Stomach (tissue), 9 donors: ENCODE measurements around the gene IFFO2. TPM values are rescaled to one million over a fixed set of nuclear protein-coding genes. Genes with fewer than 3 reads are reported as not detected.
"Not testable (repeated sequence)": the region's sequence is repeated elsewhere in the genome, so short reads cannot be mapped to it uniquely, and the experiment has no call there.

Source experiments
- DNase-seq, 2 donors: peaks; one replicate each; pipeline versions ENCODE4 v3.0.0 to v3.0.0-alpha.2; 2013 to 2019
- H3K27ac ChIP-seq, 5 donors: fragments of 200-600 bp in 4 of 5; sonication (generic) in 4 of 5; one replicate each; pipeline ENCODE4 v1.5.1; 2013 to 2019; ENCODE audit warnings: mild to moderate bottlenecking in 1 of 5, moderate library complexity in 1 of 5
- H3K27me3 ChIP-seq, 3 donors: fragments of 200-600 bp; sonication (generic); one replicate each; pipeline ENCODE4 v1.5.1; 2017 to 2019; ENCODE audit warnings: mixed run types in 1 of 3
- H3K36me3 ChIP-seq, 4 donors: fragments of 200-600 bp; sonication (generic); 1 replicate in 3 of 4; 2 replicates in 1 of 4; pipeline ENCODE4 v1.5.1; 2016 to 2019
- H3K4me1 ChIP-seq, 4 donors: fragments of 200-600 bp; sonication (generic); one replicate each; pipeline ENCODE4 v1.5.1; 2016 to 2019
- H3K4me3 ChIP-seq, 4 donors: fragments of 200-600 bp; sonication (generic) in 3 of 4; one replicate each; pipeline ENCODE4 v1.5.1; 2016 to 2019; ENCODE audit warnings: mild to moderate bottlenecking in 1 of 4
- H3K9me3 ChIP-seq, 4 donors: fragments of 200-600 bp; sonication (generic); one replicate each; pipeline ENCODE4 v1.5.1; 2016 to 2019
- CTCF ChIP-seq, 7 experiments: fragments of 450-650 bp in 4 of 7; fragments of 200-600 bp in 3 of 7; sonication (generic) in 3 of 7; IDR thresholded peaks; one replicate each; pipeline ENCODE4 v1.5.1; 2016 to 2019; ENCODE audit warnings: antibody characterized with exemption in 7 of 7, control low read depth in 2 of 7, mild to moderate bottlenecking in 1 of 7
- EP300 ChIP-seq: sonication (generic); formaldehyde crosslinking; IDR thresholded peaks from one replicate; pipeline ENCODE4 v1.6.1; 2017; ENCODE audit warnings: antibody characterized with exemption
- POLR2A ChIP-seq, 4 donors: fragments of 450-650 bp; IDR thresholded peaks; one replicate each; pipeline ENCODE4 v1.6.1; 2016; ENCODE audit warnings: antibody characterized with exemption in 4 of 4, control low read depth in 2 of 4, mild to moderate bottlenecking in 1 of 4, moderate library complexity in 1 of 4
- POLR2AphosphoS5 ChIP-seq, 3 donors: sonication (generic); formaldehyde crosslinking; IDR thresholded peaks; one replicate each; pipeline ENCODE4 v1.6.1; 2016; ENCODE audit warnings: antibody characterized with exemption in 3 of 3
- WGBS, 5 donors: extraction: QIAGEN DNeasy Blood & Tissue Kit in 3 of 5; methylation state at CpG; one replicate each; pipeline versions ENCODE4 v1.1.5 to v1.1.7; 2013 to 2018; 5-methylcytosine and 5-hydroxymethylcytosine counted together
- intact Hi-C: fragments of 100-400 bp; cut with DNase I; formaldehyde crosslinking; loops from one replicate; pipeline ENCODE4 v1.15.1; 2023; ENCODE audit warnings: low total_unique reads
- polyA plus RNA-seq, 3 donors: library from polyadenylated mRNA; stranded (reverse); fragments of 200-250 nt; gene quantifications; one replicate each; pipeline ENCODE4 v1.2.3, GENCODE V29; 2013
- total RNA-seq, 5 donors: library from RNA; depleted of rRNA; stranded (reverse); fragments of >200 nt; gene quantifications; one replicate each; pipeline versions ENCODE4 v1.1.0 to v1.2.3, GENCODE V29; 2014 to 2016
- donor health status: healthy with polysubstance abuse.
- donor health status: Bipolar disorder and iron deficiency.
- donor health status: healthy.

Gene IFFO2
- total and polyA plus RNA-seq, 8 donors = 0.58 to 47.8 (median 4.5) TPM

GRCh38 chr1:18893120-18893519, 63.4 kb downstream of the IFFO2 start:
- Histone ChIP-seq H3K27ac (no peak overlapping the region), H3K9me3 (no peaks in the 10 kb centered on the region), H3K27me3 (no peaks in the 10 kb centered on the region), H3K36me3 (peaks cover 0 to 11% (median 3%) of the 10 kb centered on the region in 4 donors), H3K4me3 (no peak overlapping the region), H3K4me1 (peaks cover 0 to 17% (median 7%) of the 10 kb centered on the region in 4 donors)
- intact Hi-C loops = no loop called here
- TF ChIP-seq EP300 (no peak), CTCF (IDR thresholded peaks at IDR 0.05) (no peak), POLR2A (IDR thresholded peaks at IDR 0.05) (no peak), POLR2AphosphoS5 (IDR thresholded peaks at IDR 0.05) (no peak)
- DNase-seq = no peak
- 83 to 94% (median 93%) methylated on average over 7 of the region's 7 CpGs for WGBS, 5 donors

- H3K4me3 ChIP-seq, DNase-seq, H3K9me3 ChIP-seq, H3K27me3 ChIP-seq, intact Hi-C loops, H3K27ac ChIP-seq: not testable (repeated sequence)
- WGBS, 5 donors = 85 to 95% (median 90%) methylated on average over 7 of the region's 7 CpGs
- peaks cover 0 to 17% (median 7%) of the 10 kb centered on the region in 4 donors for H3K4me1 ChIP-seq
- peaks cover 0 to 19% (median 3%) of the 10 kb centered on the region in 4 donors for H3K36me3 ChIP-seq
Measured at GRCh38 chr1:18891858-18892257, 64.6 kb downstream of the IFFO2 start.

- Histone ChIP-seq H3K9me3 (no peaks in the 10 kb centered on the region), H3K27ac (no peak overlapping the region), H3K4me1 (peaks cover 0 to 17% (median 7%) of the 10 kb centered on the region in 4 donors), H3K36me3 (peaks cover 0 to 23% (median 3%) of the 10 kb centered on the region in 4 donors), H3K4me3 (no peak overlapping the region), H3K27me3 (no peaks in the 10 kb centered on the region)
- DNase-seq = no peak
- TF ChIP-seq POLR2AphosphoS5 (IDR thresholded peaks at IDR 0.05) (no peak), EP300 (no peak), CTCF (IDR thresholded peaks at IDR 0.05) (no peak), POLR2A (IDR thresholded peaks at IDR 0.05) (no peak)
- intact Hi-C loops = no loop called here
- WGBS, 5 donors = 87 to 94% (median 92%) methylated on average over 7 of the region's 7 CpGs
Measured at GRCh38 chr1:18891426-18891780, 65.1 kb downstream of the IFFO2 start.

- Histone ChIP-seq H3K4me3 (no peak overlapping the region), H3K27ac (peak overlapping the region in 1 of 5 donors; percentile 42), H3K9me3 (no peaks in the 10 kb centered on the region), H3K4me1 (peaks cover 0 to 17% (median 7%) of the 10 kb centered on the region in 4 donors), H3K27me3 (no peaks in the 10 kb centered on the region), H3K36me3 (peaks cover 0 to 28% (median 4%) of the 10 kb centered on the region in 4 donors)
- peak in 1 of 2 donors; percentile 34 for DNase-seq
- 47 to 55% (median 54%) methylated on average over 6 of the region's 6 CpGs for WGBS, 5 donors
- intact Hi-C loops = no loop called here
- TF ChIP-seq POLR2AphosphoS5 (IDR thresholded peaks at IDR 0.05) = no peak
- TF ChIP-seq POLR2A (IDR thresholded peaks at IDR 0.05) = no peak
- no peak for TF ChIP-seq CTCF (IDR thresholded peaks at IDR 0.05)
- no peak for TF ChIP-seq EP300
Measured at GRCh38 chr1:18890706-18891425, 65.6 kb downstream of the IFFO2 start.

- H3K27ac ChIP-seq = no peak overlapping the region
- intact Hi-C loops = no loop called here
- DNase-seq = no peak
- H3K4me1 ChIP-seq = peaks cover 0 to 11% (median 3%) of the 10 kb centered on the region in 4 donors
- no peak overlapping the region for H3K4me3 ChIP-seq
- H3K36me3 ChIP-seq = peaks cover 0 to 59% (median 28%) of the 10 kb centered on the region in 4 donors
- TF ChIP-seq POLR2AphosphoS5 (IDR thresholded peaks at IDR 0.05) = no peak
- no peak for TF ChIP-seq POLR2A (IDR thresholded peaks at IDR 0.05)
- TF ChIP-seq CTCF (IDR thresholded peaks at IDR 0.05) = no peak
- no peak for TF ChIP-seq EP300
- WGBS, 5 donors = 86 to 100% (median 94%) methylated on average over 1 of the region's 1 CpG
- H3K9me3 ChIP-seq = no peaks in the 10 kb centered on the region
- H3K27me3 ChIP-seq = no peaks in the 10 kb centered on the region
Measured at GRCh38 chr1:18886003-18886335, 70.5 kb downstream of the IFFO2 start.
